ENCODE results near the gene CUL4A. TPM values are rescaled to one million over a fixed set of nuclear protein-coding genes. Genes with fewer than 3 reads are reported as not detected.
A peak's percentile ranks its signal among the peaks of the same experiment; 100 is the strongest.
"Not testable (repeated sequence)": the region's sequence is repeated elsewhere in the genome, so short reads cannot be mapped to it uniquely, and the experiment has no call there.

The CUL4A gene
- total and polyA plus RNA-seq, 4 donors: 19.7 to 69.8 (median 48.4) TPM

GRCh38 chr13:113233101-113233500 is 23.7 kb downstream of the CUL4A start:
- Histone ChIP-seq H3K4me3 (ENCODE audit: low read length in 2 of 2) (no peak overlapping the region), H3K27me3 (ENCODE audit: control insufficient read depth in 1 of 2, insufficient read depth in 2 of 2, low read length in 1 of 2) (no peaks in the 10 kb centered on the region), H3K27ac (ENCODE audit: low read depth in 1 of 2, low read length in 2 of 2) (no peak overlapping the region), H3K36me3 (ENCODE audit: control insufficient read depth in 1 of 2, insufficient read depth in 2 of 2, low read length in 1 of 2) (peaks cover 0 to 3% of the 10 kb centered on the region in 2 donors), H3K9me3 (ENCODE audit: control insufficient read depth, low read length) (no peaks in the 10 kb centered on the region), H3K4me1 (ENCODE audit: control insufficient read depth in 1 of 2, insufficient read depth in 2 of 2, low read length in 2 of 2) (no peaks in the 10 kb centered on the region)
- 96 to 98% methylated on average over 11 of the region's 11 CpGs for WGBS, 2 donors
- intact Hi-C loops (cut with DNase I): no loop called here
- DNase-seq: peak in 1 of 2 donors; percentile 60
- ATAC-seq (ENCODE audit: low FRiP score): no peak

GRCh38 chr13:113238536-113238935 is 29.1 kb downstream of the CUL4A start:
- WGBS, 2 donors: 66 to 83% methylated on average over 4 of the region's 4 CpGs
- H3K4me1 ChIP-seq (ENCODE audit: control insufficient read depth in 1 of 2, insufficient read depth in 2 of 2, low read length in 2 of 2): no peaks in the 10 kb centered on the region
- ATAC-seq (ENCODE audit: low FRiP score) (no peak), DNase-seq (no peak)
- intact Hi-C loops (cut with DNase I): no loop called here
- no peaks in the 10 kb centered on the region for H3K27me3 ChIP-seq (ENCODE audit: control insufficient read depth in 1 of 2, insufficient read depth in 2 of 2, low read length in 1 of 2)
- no peak overlapping the region for H3K4me3 ChIP-seq (ENCODE audit: low read length in 2 of 2)
- H3K9me3 ChIP-seq (ENCODE audit: control insufficient read depth, low read length): no peaks in the 10 kb centered on the region
- H3K27ac ChIP-seq (ENCODE audit: low read depth in 1 of 2, low read length in 2 of 2): no peak overlapping the region
- H3K36me3 ChIP-seq (ENCODE audit: control insufficient read depth in 1 of 2, insufficient read depth in 2 of 2, low read length in 1 of 2): peaks cover 0 to 4% of the 10 kb centered on the region in 2 donors

- intact Hi-C loops (cut with DNase I): no loop called here
- no peaks in the 10 kb centered on the region for H3K27me3 ChIP-seq (ENCODE audit: control insufficient read depth in 1 of 2, insufficient read depth in 2 of 2, low read length in 1 of 2)
- no peaks in the 10 kb centered on the region for H3K4me1 ChIP-seq (ENCODE audit: control insufficient read depth in 1 of 2, insufficient read depth in 2 of 2, low read length in 2 of 2)
- no peak overlapping the region for H3K4me3 ChIP-seq (ENCODE audit: low read length in 2 of 2)
- no peak overlapping the region for H3K27ac ChIP-seq (ENCODE audit: low read depth in 1 of 2, low read length in 2 of 2)
- no peak for DNase-seq
- ATAC-seq (ENCODE audit: low FRiP score): no peak
- H3K9me3 ChIP-seq (ENCODE audit: control insufficient read depth, low read length): no peaks in the 10 kb centered on the region
- WGBS, 2 donors: 90 to 93% methylated on average over 15 of the region's 15 CpGs
- H3K36me3 ChIP-seq (ENCODE audit: control insufficient read depth in 1 of 2, insufficient read depth in 2 of 2, low read length in 1 of 2): peaks cover 0 to 4% of the 10 kb centered on the region in 2 donors
These were observed 29.9 kb downstream of the CUL4A start for GRCh38 chr13:113239357-113239756.

GRCh38 chr13:113239986-113240385 is 30.6 kb downstream of the CUL4A start:
- peaks cover 0 to 6% of the 10 kb centered on the region in 2 donors for H3K36me3 ChIP-seq (ENCODE audit: control insufficient read depth in 1 of 2, insufficient read depth in 2 of 2, low read length in 1 of 2)
- ATAC-seq (ENCODE audit: low FRiP score): no peak
- H3K27me3 ChIP-seq (ENCODE audit: control insufficient read depth in 1 of 2, insufficient read depth in 2 of 2, low read length in 1 of 2): no peaks in the 10 kb centered on the region
- intact Hi-C loops (cut with DNase I): no loop called here
- DNase-seq: no peak
- no peaks in the 10 kb centered on the region for H3K9me3 ChIP-seq (ENCODE audit: control insufficient read depth, low read length)
- no peaks in the 10 kb centered on the region for H3K4me1 ChIP-seq (ENCODE audit: control insufficient read depth in 1 of 2, insufficient read depth in 2 of 2, low read length in 2 of 2)
- no peak overlapping the region for H3K4me3 ChIP-seq (ENCODE audit: low read length in 2 of 2)
- H3K27ac ChIP-seq (ENCODE audit: low read depth in 1 of 2, low read length in 2 of 2): no peak overlapping the region
- WGBS, 2 donors: 84 to 88% methylated on average over 6 of the region's 6 CpGs

GRCh38 chr13:113241623-113242022 is 32.2 kb downstream of the CUL4A start:
- H3K4me1 ChIP-seq (ENCODE audit: control insufficient read depth in 1 of 2, insufficient read depth in 2 of 2, low read length in 2 of 2); DNase-seq; H3K27me3 ChIP-seq (ENCODE audit: control insufficient read depth in 1 of 2, insufficient read depth in 2 of 2, low read length in 1 of 2); H3K4me3 ChIP-seq (ENCODE audit: low read length in 2 of 2); H3K27ac ChIP-seq (ENCODE audit: low read depth in 1 of 2, low read length in 2 of 2); ATAC-seq (ENCODE audit: low FRiP score); H3K9me3 ChIP-seq (ENCODE audit: control insufficient read depth, low read length); intact Hi-C loops (cut with DNase I): not testable (repeated sequence)
- WGBS, 2 donors: 91 to 92% methylated on average over 8 of the region's 8 CpGs
- H3K36me3 ChIP-seq (ENCODE audit: control insufficient read depth in 1 of 2, insufficient read depth in 2 of 2, low read length in 1 of 2): peaks cover 3 to 13% of the 10 kb centered on the region in 2 donors

GRCh38 chr13:113243847-113244246 is 34.4 kb downstream of the CUL4A start:
- intact Hi-C loops (cut with DNase I): no loop called here
- no peaks in the 10 kb centered on the region for H3K27me3 ChIP-seq (ENCODE audit: control insufficient read depth in 1 of 2, insufficient read depth in 2 of 2, low read length in 1 of 2)
- H3K36me3 ChIP-seq (ENCODE audit: control insufficient read depth in 1 of 2, insufficient read depth in 2 of 2, low read length in 1 of 2): peaks cover 3 to 19% of the 10 kb centered on the region in 2 donors
- H3K27ac ChIP-seq (ENCODE audit: low read depth in 1 of 2, low read length in 2 of 2): no peak overlapping the region
- DNase-seq (no peak), ATAC-seq (ENCODE audit: low FRiP score) (no peak)
- 77 to 83% methylated on average over 6 of the region's 6 CpGs for WGBS, 2 donors
- no peak overlapping the region for H3K4me3 ChIP-seq (ENCODE audit: low read length in 2 of 2)
- no peaks in the 10 kb centered on the region for H3K9me3 ChIP-seq (ENCODE audit: control insufficient read depth, low read length)
- H3K4me1 ChIP-seq (ENCODE audit: control insufficient read depth in 1 of 2, insufficient read depth in 2 of 2, low read length in 2 of 2): no peaks in the 10 kb centered on the region

- WGBS, 2 donors: 69 to 78% methylated on average over 10 of the region's 10 CpGs
- peaks cover 3 to 24% of the 10 kb centered on the region in 2 donors for H3K36me3 ChIP-seq (ENCODE audit: control insufficient read depth in 1 of 2, insufficient read depth in 2 of 2, low read length in 1 of 2)
- intact Hi-C loops (cut with DNase I): no loop called here
These were observed 36.7 kb downstream of the CUL4A start for GRCh38 chr13:113245849-113246796.

GRCh38 chr13:113252516-113253095 is 43.2 kb downstream of the CUL4A start:
- ATAC-seq (ENCODE audit: low FRiP score): no peak
- 84 to 85% methylated on average over 11 of the region's 11 CpGs for WGBS, 2 donors

More at GRCh38 chr13:113245849-113246796, 36.7 kb downstream of the CUL4A start:
- Histone ChIP-seq H3K4me3 (ENCODE audit: low read length in 2 of 2) (no peak overlapping the region), H3K9me3 (ENCODE audit: control insufficient read depth, low read length) (no peaks in the 10 kb centered on the region), H3K4me1 (ENCODE audit: control insufficient read depth in 1 of 2, insufficient read depth in 2 of 2, low read length in 2 of 2) (no peaks in the 10 kb centered on the region), H3K27ac (ENCODE audit: low read depth in 1 of 2, low read length in 2 of 2) (no peak overlapping the region), H3K27me3 (ENCODE audit: control insufficient read depth in 1 of 2, insufficient read depth in 2 of 2, low read length in 1 of 2) (no peaks in the 10 kb centered on the region)
- no peak for ATAC-seq (ENCODE audit: low FRiP score)
- DNase-seq: peak in 1 of 2 donors; percentile 30

More at GRCh38 chr13:113252516-113253095, 43.2 kb downstream of the CUL4A start:
- Histone ChIP-seq H3K4me1 (ENCODE audit: control insufficient read depth in 1 of 2, insufficient read depth in 2 of 2, low read length in 2 of 2) (no peaks in the 10 kb centered on the region), H3K36me3 (ENCODE audit: control insufficient read depth in 1 of 2, insufficient read depth in 2 of 2, low read length in 1 of 2) (peaks cover 5 to 29% of the 10 kb centered on the region in 2 donors), H3K9me3 (ENCODE audit: control insufficient read depth, low read length) (no peaks in the 10 kb centered on the region), H3K27me3 (ENCODE audit: control insufficient read depth in 1 of 2, insufficient read depth in 2 of 2, low read length in 1 of 2) (no peaks in the 10 kb centered on the region), H3K4me3 (ENCODE audit: low read length in 2 of 2) (no peak overlapping the region), H3K27ac (ENCODE audit: low read depth in 1 of 2, low read length in 2 of 2) (no peak overlapping the region)
- peak in 1 of 2 donors; percentile 51 for DNase-seq
- intact Hi-C loops (cut with DNase I): no loop called here
